H1 (cell line): ENCODE results near the gene FSD1L. TPM values are rescaled to one million over a fixed set of nuclear protein-coding genes. Genes with fewer than 3 reads are reported as not detected.

ENCODE experiments used
- CTCF ChIA-PET: fragments of 300-600 bp; sonication (Branson Sonifier 250); formaldehyde crosslinking; loops from one replicate; lab custom pipeline; 2021; ENCODE audit not compliant: partially characterized antibody; lab: Charles Lee
- POLR2A ChIA-PET: fragments of 300-600 bp; sonication (Branson Sonifier 250); formaldehyde crosslinking; loops from one replicate; lab custom pipeline; 2021; ENCODE audit warnings: inconsistent platforms; ENCODE audit not compliant: partially characterized antibody; lab: Charles Lee
- DNase-seq, 2 experiments: peaks; one replicate each; pipeline versions ENCODE4 v3.0.0 to v3.0.0-alpha.2; 2010 to 2022; ENCODE audit warnings: low spot score in 2 of 2, low read depth in 1 of 2, mixed read lengths in 1 of 2
- FAIRE-seq: peaks from 2 replicates; lab custom pipeline; 2011; peaks lifted over from hg19 to GRCh38; lab: Jason Lieb, UNC
- H2AFZ ChIP-seq: 2 replicates; pipeline ENCODE4 v1.8.1; 2012; ENCODE audit warnings: low read length, inconsistent platforms
- H2AK5ac ChIP-seq: 2 replicates; pipeline ENCODE4 v1.6.1; 2013; ENCODE audit warnings: low read depth, low read length
- H2BK120ac ChIP-seq: replicated peaks from 2 replicates; pipeline ENCODE3; 2013; ENCODE audit warnings: low read depth, low read length, inconsistent platforms
- H2BK12ac ChIP-seq: 2 replicates; pipeline ENCODE4 v1.6.1; 2013; ENCODE audit warnings: low read depth, low read length
- H2BK15ac ChIP-seq: 2 replicates; pipeline ENCODE4 v1.6.1; 2013; ENCODE audit warnings: low read length
- H2BK20ac ChIP-seq: 2 replicates; pipeline ENCODE4 v1.6.1; 2013; ENCODE audit warnings: low read length
- H2BK5ac ChIP-seq: 2 replicates; pipeline ENCODE4 v1.6.1; 2013; ENCODE audit warnings: low read depth, low read length
- H3K14ac ChIP-seq: 2 replicates; pipeline ENCODE4 v1.6.1; 2013; ENCODE audit warnings: inconsistent platforms; ENCODE audit not compliant: insufficient read length
- H3K18ac ChIP-seq: 2 replicates; pipeline ENCODE4 v1.6.1; 2013; ENCODE audit warnings: low read length; ENCODE audit errors: extremely low read depth
- H3K23ac ChIP-seq: 2 replicates; pipeline ENCODE4 v1.6.1; 2013; ENCODE audit warnings: inconsistent platforms; ENCODE audit not compliant: insufficient read length
- H3K23me2 ChIP-seq: 2 replicates; pipeline ENCODE4 v1.6.1; 2013; ENCODE audit warnings: low read depth, low read length
- H3K27ac ChIP-seq: 2 replicates; pipeline ENCODE4 v1.6.1; 2011; ENCODE audit warnings: low read depth, low read length, inconsistent platforms
- H3K27me3 ChIP-seq, 4 experiments: replicated peaks in 1 of 4; 1 replicate in 1 of 4; 2 replicates in 3 of 4; pipeline versions ENCODE4 v1.6.1 to v1.8.1; 2011 to 2013; ENCODE audit warnings: low read length in 3 of 4, mild to moderate bottlenecking in 3 of 4, inconsistent platforms in 2 of 4, mixed read lengths in 2 of 4, moderate library complexity in 1 of 4; ENCODE audit not compliant: control insufficient read depth in 3 of 4, insufficient read depth in 3 of 4; ENCODE audit errors: extremely low read depth in 1 of 4
- H3K36me3 ChIP-seq, 4 experiments: 2 replicates each; pipeline versions ENCODE4 v1.6.1 to v1.8.1; 2011 to 2013; ENCODE audit warnings: mild to moderate bottlenecking in 4 of 4, low read length in 3 of 4, moderate library complexity in 2 of 4, control low read depth in 1 of 4, inconsistent platforms in 1 of 4; ENCODE audit not compliant: insufficient read depth in 4 of 4, control insufficient read depth in 2 of 4
- H3K4ac ChIP-seq: replicated peaks from 2 replicates; pipeline ENCODE3; 2013; ENCODE audit warnings: low read length, low read depth, mixed read lengths, inconsistent platforms; ENCODE audit not compliant: insufficient read length
- H3K4me1 ChIP-seq, 4 experiments: replicated peaks in 1 of 4; 1 replicate in 1 of 4; 2 replicates in 3 of 4; pipeline versions ENCODE4 v1.6.1 to v1.8.1; 2011 to 2013; ENCODE audit warnings: low read length in 3 of 4, inconsistent platforms in 2 of 4, mixed read lengths in 1 of 4; ENCODE audit not compliant: insufficient read depth in 4 of 4, control insufficient read depth in 3 of 4
- H3K4me2 ChIP-seq, 2 experiments: 2 replicates each; pipeline versions ENCODE4 v1.6.1 to v1.8.1; 2011 to 2013; ENCODE audit warnings: low read depth in 2 of 2, low read length in 2 of 2, control low read depth in 1 of 2, inconsistent platforms in 1 of 2, mild to moderate bottlenecking in 1 of 2; ENCODE audit not compliant: insufficient read depth in 1 of 2
- H3K4me3 ChIP-seq, 4 experiments: fragments of 200-600, 300-600 bp in 1 of 4; sonication (generic), shearing (Covaris generic), sonication (Bioruptor Twin) in 1 of 4; 2 replicates each; pipeline versions ENCODE4 v1.5.1 to v1.8.1; 2011 to 2016; ENCODE audit warnings: low read length in 4 of 4, low read depth in 3 of 4, control low read depth in 2 of 4, inconsistent platforms in 2 of 4, mild to moderate bottlenecking in 2 of 4, mixed read lengths in 1 of 4, moderate library complexity in 1 of 4; ENCODE audit not compliant: insufficient read depth in 2 of 4; ENCODE audit errors: extremely low read depth in 1 of 4
- H3K56ac ChIP-seq: replicated peaks from 2 replicates; pipeline ENCODE3; 2013; ENCODE audit warnings: low read depth, mild to moderate bottlenecking, mixed read lengths, low read length, inconsistent platforms; ENCODE audit not compliant: insufficient read length
- H3K79me1 ChIP-seq: 2 replicates; pipeline ENCODE4 v1.6.1; 2013; ENCODE audit warnings: low read depth, low read length, control low read depth
- H3K79me2 ChIP-seq, 2 experiments: 2 replicates each; pipeline versions ENCODE4 v1.6.1 to v1.8.1; 2012 to 2013; ENCODE audit warnings: low read length in 2 of 2, mild to moderate bottlenecking in 2 of 2, inconsistent platforms in 1 of 2; ENCODE audit not compliant: insufficient read depth in 2 of 2, control insufficient read depth in 1 of 2
- H3K9ac ChIP-seq, 4 experiments: replicated peaks in 1 of 4; 1 replicate in 1 of 4; 2 replicates in 3 of 4; pipeline versions ENCODE4 v1.6.1 to v1.8.1; 2011 to 2013; ENCODE audit warnings: low read depth in 3 of 4, low read length in 3 of 4, control low read depth in 2 of 4, mild to moderate bottlenecking in 2 of 4, moderate library complexity in 2 of 4, inconsistent platforms in 1 of 4; ENCODE audit errors: extremely low read depth in 1 of 4
- H3K9me3 ChIP-seq, 2 experiments: 2 replicates each; pipeline versions ENCODE4 v1.6.1 to v1.8.1; 2012 to 2013; ENCODE audit warnings: mild to moderate bottlenecking in 2 of 2, moderate library complexity in 2 of 2, control low read depth in 1 of 2, inconsistent platforms in 1 of 2, low read depth in 1 of 2, low read length in 1 of 2, mixed read lengths in 1 of 2; ENCODE audit not compliant: insufficient read depth in 2 of 2
- H4K20me1 ChIP-seq, 2 experiments: replicated peaks in 1 of 2; 2 replicates each; pipeline versions ENCODE3 to v1.8.1; 2011 to 2013; ENCODE audit warnings: inconsistent platforms in 2 of 2, low read length in 2 of 2, mild to moderate bottlenecking in 1 of 2; ENCODE audit not compliant: insufficient read depth in 2 of 2, control insufficient read depth in 1 of 2
- H4K5ac ChIP-seq: 2 replicates; pipeline ENCODE4 v1.6.1; 2013; ENCODE audit warnings: low read length, low read depth, mixed read lengths, inconsistent platforms; ENCODE audit not compliant: insufficient read length
- H4K8ac ChIP-seq: 2 replicates; pipeline ENCODE4 v1.8.0; 2013; ENCODE audit warnings: mild to moderate bottlenecking, moderate library complexity, low read length, inconsistent platforms; ENCODE audit not compliant: insufficient read depth; ENCODE audit errors: extremely low read depth
- H4K91ac ChIP-seq: replicated peaks from 2 replicates; pipeline ENCODE3; 2013; ENCODE audit warnings: low read length, mixed read lengths, inconsistent platforms; ENCODE audit not compliant: insufficient read length
- ATF2 ChIP-seq: IDR thresholded peaks from 2 replicates; pipeline ENCODE4 v1.6.1; 2012; ENCODE audit warnings: low read length, inconsistent platforms
- CBX8 ChIP-seq: fragments of 300-800, 300-1000 bp; sonication (generic); IDR thresholded peaks from 2 replicates; pipeline ENCODE4 v1.7.1; 2016; ENCODE audit warnings: low read depth, low read length, borderline replicate concordance
- CTCF ChIP-seq, 3 experiments: IDR thresholded peaks; 1 replicate in 2 of 3; 2 replicates in 1 of 3; pipeline versions ENCODE4 v1.5.1 to v1.6.1; 2011; ENCODE audit warnings: low read length in 3 of 3, mild to moderate bottlenecking in 3 of 3, inconsistent platforms in 2 of 3, low read depth in 1 of 3, moderate library complexity in 1 of 3; ENCODE audit not compliant: insufficient read depth in 1 of 3; ENCODE audit errors: control extremely low read depth in 1 of 3
- EP300 ChIP-seq, 2 experiments: IDR thresholded peaks; 1 replicate in 1 of 2; 2 replicates in 1 of 2; pipeline ENCODE4 v1.6.1; 2011 to 2012; ENCODE audit warnings: low read depth in 2 of 2, low read length in 2 of 2, mild to moderate bottlenecking in 2 of 2, borderline replicate concordance in 1 of 2, inconsistent platforms in 1 of 2, moderate library complexity in 1 of 2
- GABPA ChIP-seq: IDR thresholded peaks from 2 replicates; pipeline ENCODE4 v1.6.1; 2011; ENCODE audit warnings: mild to moderate bottlenecking, low read length, moderate library complexity, borderline replicate concordance; ENCODE audit not compliant: insufficient read depth
- GTF2F1 ChIP-seq: IDR thresholded peaks from 2 replicates; pipeline ENCODE4 v1.6.1; 2012; ENCODE audit warnings: low read depth, low read length, improper control_type of control experiment, borderline replicate concordance
- SIX5 ChIP-seq: IDR thresholded peaks from 2 replicates; pipeline ENCODE4 v1.6.1; 2011; ENCODE audit warnings: mild to moderate bottlenecking, low read depth, low read length
- TCF12 ChIP-seq: IDR thresholded peaks from 2 replicates; pipeline ENCODE4 v1.6.1; 2011; ENCODE audit warnings: low read depth, mild to moderate bottlenecking, low read length
- YY1 ChIP-seq: IDR thresholded peaks from 2 replicates; pipeline ENCODE4 v1.6.1; 2011; ENCODE audit warnings: low read depth, mild to moderate bottlenecking, low read length
- WGBS, 2 experiments: shearing (Covaris generic) in 1 of 2; methylation state at CpG; one replicate each; pipeline versions ENCODE4 v1.1.6 to v1.1.7; 2013 to 2015; ENCODE audit warnings: low lambda C conversion rate in 2 of 2, mixed read lengths in 2 of 2, inconsistent platforms in 1 of 2, low coverage in 1 of 2, missing lambda C conversion rate in 1 of 2; ENCODE audit not compliant: insufficient replicate concordance in 2 of 2, insufficient coverage in 1 of 2, insufficient read length in 1 of 2; ENCODE audit errors: extremely low coverage in 1 of 2, missing lambda C conversion rate in 1 of 2; 5-methylcytosine and 5-hydroxymethylcytosine counted together
- polyA plus RNA-seq, 7 experiments: library from polyadenylated mRNA; depleted of rRNA in 3 of 7; stranded (reverse) in 5 of 7; unstranded in 2 of 7; fragments of >200 nt in 5 of 7; fragments of 200-250 nt in 2 of 7; gene quantifications; 1 replicate in 5 of 7; 2 replicates in 1 of 7; 4 replicates in 1 of 7; pipeline versions ENCODE4 v1.2.1 to v1.2.3, GENCODE V29; 2011 to 2013; ENCODE audit warnings: missing spikeins in 2 of 7, mixed read lengths in 2 of 7
- total RNA-seq: library from RNA; stranded (reverse); fragmentation: NEBNext Ultra II Directional; extraction: Animal tissue kit (Norgen Biotek cat#: 25700); gene quantifications from 2 replicates; pipeline ENCODE4 v1.2.1, GENCODE V29; 2021

FSD1L gene
- total and polyA plus RNA-seq, 2 of the 8 experiments (the other 6 are each of a cell fraction or from before 2014, with no cell fraction given) = 0.91 to 4.8 TPM

- Histone ChIP-seq H3K79me1 (no peaks in the 10 kb centered on the region), H3K4me1 (peaks cover 0 to 5% (median 3%) of the 10 kb centered on the region in 4 experiments; a peak in 1 of 7 replicates), H3K14ac (no peak overlapping the region), H4K8ac (no peak overlapping the region), H4K5ac (no peak overlapping the region), H2AK5ac (no peak overlapping the region), H3K56ac (no peak overlapping the region), H2BK20ac (no peak overlapping the region), H2BK120ac (no peak overlapping the region), H3K36me3 (no peaks in the 10 kb centered on the region), H3K18ac (no peak overlapping the region), H3K9ac (no peak overlapping the region; a peak in 1 of 7 replicates), H3K4me2 (peak overlapping the region; percentile 67 to 88), H3K27me3 (no peaks in the 10 kb centered on the region), H4K20me1 (peaks cover 0 to 2% of the 10 kb centered on the region in 2 experiments), H2BK5ac (no peak overlapping the region), H3K4me3 (peak overlapping the region; percentile 1 to 81 (median 68); a peak in 7 of 8 replicates), H3K27ac (no peak overlapping the region), H3K23ac (no peak overlapping the region), H3K23me2 (peaks cover 9% of the 10 kb centered on the region), H3K79me2 (peaks cover 0 to 42% of the 10 kb centered on the region in 2 experiments; a peak in 3 of 4 replicates), H3K9me3 (no peaks in the 10 kb centered on the region), H2AFZ (no peak overlapping the region), H4K91ac (no peak overlapping the region), H3K4ac (no peak overlapping the region), H2BK12ac (no peak overlapping the region), H2BK15ac (no peak overlapping the region)
- CTCF ChIA-PET = interaction anchor here (0.6 kb wide), 1 partner anchor 30 kb away, joined by 5 read pairs; no protein-coding TSS in a partner anchor
- DNase-seq (no peak), FAIRE-seq (no peak)
- POLR2A ChIA-PET = interaction anchor here (0.7 kb wide), 1 partner anchor 51 kb away, joined by 3 read pairs; no protein-coding TSS in a partner anchor
- WGBS, 2 experiments = 40% methylated on average over 2 of the region's 2 CpGs; no CpG with 5 or more reads in 1 of the 2 experiments
- TF ChIP-seq TCF12 = no peak
- TF ChIP-seq GABPA = no peak
- no peak for TF ChIP-seq SIX5
- TF ChIP-seq YY1 = no peak
- TF ChIP-seq GTF2F1 = no peak
- no peak for TF ChIP-seq ATF2
- TF ChIP-seq CTCF (IDR thresholded peaks at IDR 0.05; ENCODE audit: control extremely low read depth in 1 of 3, insufficient read depth in 1 of 3, low read depth in 1 of 3, low read length in 3 of 3) = no peak
- TF ChIP-seq EP300 (IDR thresholded peaks at IDR 0.05; ENCODE audit: borderline replicate concordance in 1 of 2, low read depth in 2 of 2, low read length in 2 of 2) = no peak
- TF ChIP-seq CBX8 = no peak
Measured at GRCh38 chr9:105449081-105449480, 1.2 kb downstream of the FSD1L start.
